Head of caudate nucleus (tissue), 42 donors: ENCODE data around the gene GDF7.

Experiments
- DNase-seq, 42 donors: peaks; one replicate each; pipeline versions ENCODE4 v3.0.0 to v3.0.0-alpha.2; 2020 to 2021; ENCODE audit warnings: mixed read lengths in 7 of 42
- intact Hi-C: fragments of 100-400 bp; cut with DNase I; formaldehyde crosslinking; loops from one replicate; pipeline ENCODE4 v1.15.0; 2022

The GDF7 gene

DNA sequence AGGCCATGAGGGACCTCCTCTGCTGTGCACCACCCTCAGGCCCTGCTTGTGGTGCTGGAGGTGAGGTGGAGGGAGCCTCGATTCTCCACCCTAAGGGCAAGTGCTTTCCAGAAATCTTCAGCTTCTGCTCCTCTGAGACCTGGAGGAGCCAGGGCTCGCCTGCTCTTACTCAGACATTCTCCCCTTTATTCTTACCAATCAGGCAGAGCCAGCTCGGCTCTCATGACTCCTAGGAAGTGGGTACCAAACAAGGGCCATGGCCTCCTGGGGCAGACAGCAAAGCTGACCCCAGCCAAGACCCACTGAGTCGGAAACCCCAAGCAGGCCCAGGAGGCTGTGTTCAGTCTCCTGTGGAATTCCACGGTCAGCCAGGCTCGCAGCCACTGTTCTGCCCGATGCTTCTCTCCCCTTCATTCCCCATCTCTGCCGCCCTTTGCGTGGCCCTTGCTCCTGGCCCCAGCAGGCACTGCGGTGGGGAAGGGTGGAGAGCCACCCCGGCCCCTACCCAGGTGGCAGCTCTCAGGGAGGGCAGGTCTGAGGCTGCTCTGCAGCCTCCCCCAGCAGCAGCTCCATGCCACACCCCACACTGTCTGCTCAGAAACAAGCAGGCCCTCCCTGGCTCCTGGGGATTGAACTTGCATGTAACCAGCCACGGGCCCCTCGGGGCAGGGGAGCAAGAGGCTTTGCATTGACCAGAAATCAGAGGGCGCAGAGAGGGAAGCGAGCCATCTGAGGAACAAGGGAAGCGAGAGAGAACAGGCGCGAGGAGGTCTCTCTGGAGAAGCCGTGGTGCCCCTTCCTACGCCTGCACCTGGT is 40.0 kb upstream of the GDF7 start:
- peak in 11 of 42 donors; percentile 2 to 44 (median 9) for DNase-seq
- intact Hi-C loops, result no loop called here

- intact Hi-C loops, result no loop called here
- DNase-seq, result peak in 2 of 42 donors; percentile 1 to 5
These were observed 39.1 kb upstream of the GDF7 start for GRCh38 chr2:20627712-20628380.

DNA sequence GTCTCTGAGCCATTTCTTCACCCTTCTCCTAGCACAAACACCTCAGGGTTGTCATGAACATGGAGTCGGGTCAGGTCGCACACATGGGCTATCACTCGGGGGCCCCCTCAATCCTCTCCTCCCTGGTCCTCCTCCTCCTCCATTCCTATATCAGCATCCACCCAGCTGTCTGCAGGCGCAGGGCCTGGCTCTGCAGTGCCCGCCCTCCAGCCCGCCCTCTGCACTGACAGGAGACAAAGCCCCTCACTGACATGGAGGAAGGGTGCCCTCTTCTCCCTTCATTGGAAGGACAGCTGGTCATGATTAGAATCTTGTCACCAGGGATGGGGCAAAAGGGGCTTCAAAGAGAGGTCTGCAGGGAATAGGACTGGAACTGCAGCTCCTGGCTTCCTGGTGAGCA is 37.8 kb upstream of the GDF7 start:
- intact Hi-C loops, result no loop called here
- DNase-seq, result peak in 1 of 42 donors; percentile 35

GRCh38 chr2:20629581-20630171 is 37.3 kb upstream of the GDF7 start:
- peak in 24 of 42 donors; percentile 36 to 78 (median 62) for DNase-seq
- intact Hi-C loops, result loop anchor here (10.0 kb wide), 1 partner anchor 115 kb away; no protein-coding TSS in a partner anchor

GRCh38 chr2:20630967-20631366 is 36.0 kb upstream of the GDF7 start:
- DNase-seq, result peak in 1 of 42 donors; percentile 5
- intact Hi-C loops, result loop anchor here (10.0 kb wide), 1 partner anchor 116 kb away; no protein-coding TSS in a partner anchor

DNA sequence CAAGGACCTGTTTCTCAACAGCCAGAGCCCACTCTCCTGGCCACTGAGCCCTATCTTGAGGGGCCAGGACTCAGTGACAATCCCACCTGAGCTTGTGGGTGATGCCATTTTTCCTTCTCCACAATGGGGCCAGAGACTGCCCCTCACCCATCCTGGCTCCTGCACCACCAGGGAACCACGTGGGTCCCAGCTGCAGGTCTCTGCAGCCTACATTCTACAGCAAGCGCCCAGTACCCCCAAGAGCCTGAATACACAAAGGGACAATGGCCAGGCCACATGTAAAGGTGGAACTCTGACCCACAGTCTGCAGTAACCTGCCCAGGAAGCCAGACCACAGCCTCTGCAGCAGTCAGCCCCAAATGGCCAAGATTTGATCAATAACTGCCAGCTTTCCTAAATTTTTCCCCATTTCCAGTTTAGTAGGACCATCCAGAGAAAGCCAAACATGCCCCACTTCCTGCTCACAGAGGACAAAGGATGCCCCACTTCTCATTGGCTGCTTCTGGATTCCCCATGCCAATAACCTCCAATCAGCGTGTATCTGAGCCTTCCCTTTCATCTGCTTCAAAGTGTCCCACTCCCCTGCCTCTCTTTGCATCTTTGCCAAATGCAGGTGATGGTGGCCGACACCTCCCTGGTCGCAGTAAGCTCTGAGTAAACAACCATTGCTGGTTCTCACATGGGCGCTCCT is 35.2 kb upstream of the GDF7 start:
- no peak for DNase-seq
- intact Hi-C loops, result loop anchor here (10.0 kb wide), 1 partner anchor 117 kb away; no protein-coding TSS in a partner anchor

DNA sequence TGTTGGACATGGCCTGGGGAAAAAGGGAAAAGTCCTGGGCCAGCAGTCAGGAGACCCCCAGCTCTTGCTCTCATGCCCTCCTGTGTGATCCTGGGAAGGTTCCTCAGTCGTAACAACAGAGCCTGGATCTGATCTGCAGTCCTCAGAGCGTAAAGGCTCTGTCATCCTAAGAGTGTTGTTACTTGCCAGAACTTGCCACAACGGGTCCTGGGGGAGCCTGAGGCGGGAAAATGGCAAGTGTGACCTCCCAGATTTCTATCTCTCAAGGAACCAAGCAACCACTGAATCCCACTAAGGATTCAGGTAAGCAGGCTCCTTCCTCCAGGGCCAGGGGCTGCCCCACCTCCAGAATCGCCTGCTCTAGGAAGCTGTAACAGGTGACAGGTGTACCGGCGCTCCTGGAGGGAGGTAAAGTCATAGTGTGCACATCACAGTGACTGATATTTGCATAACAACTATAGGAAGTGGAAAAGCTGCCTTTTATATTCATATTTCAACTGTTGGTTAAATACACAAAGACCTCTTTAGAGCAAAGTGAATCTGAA is 34.4 kb upstream of the GDF7 start:
- intact Hi-C loops, result loop anchor here (10.0 kb wide), 1 partner anchor 118 kb away; no protein-coding TSS in a partner anchor
- no peak for DNase-seq

GRCh38 chr2:20633001-20633400 is 33.9 kb upstream of the GDF7 start:
- no peak for DNase-seq
- intact Hi-C loops, result loop anchor here (10.0 kb wide), 1 partner anchor 118 kb away; no protein-coding TSS in a partner anchor

GRCh38 chr2:20633794-20634506 is 33.0 kb upstream of the GDF7 start:
- DNase-seq, result no peak
- intact Hi-C loops, result loop anchor here (2.0 to 10.0 kb wide), 2 partner anchors 119 to 187 kb away; partner anchors contain the start of gene RHOB

DNA sequence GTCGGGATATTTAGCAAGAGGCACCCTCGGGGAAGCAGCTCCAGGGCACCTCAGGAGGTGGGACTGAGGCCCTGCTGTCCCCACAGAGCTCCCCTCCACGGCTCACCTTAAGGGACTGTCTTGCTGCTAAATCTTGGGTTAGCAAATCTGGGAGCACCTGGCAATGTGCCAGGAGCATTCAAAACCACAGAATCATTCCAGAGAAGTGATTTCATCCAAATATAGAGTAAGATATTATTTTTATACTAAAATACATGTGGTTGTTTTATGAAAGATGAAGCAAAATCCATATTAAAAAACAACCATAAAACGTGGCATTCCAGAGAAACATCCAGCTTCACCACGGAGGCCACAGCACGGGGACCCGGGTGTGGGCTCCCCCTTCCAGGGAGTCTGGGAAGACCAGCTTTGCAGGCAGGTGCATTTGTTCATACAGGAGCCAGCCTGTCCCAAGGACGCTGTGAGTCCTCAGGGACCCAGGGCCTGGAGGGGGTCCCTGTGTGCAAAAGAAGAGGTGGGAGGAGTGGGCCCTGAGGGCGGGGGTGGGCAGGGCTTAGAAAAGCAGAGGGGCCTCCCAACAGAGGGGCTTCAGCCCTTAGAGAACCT is 32.3 kb upstream of the GDF7 start:
- intact Hi-C loops, result loop anchor here (2.0 to 10.0 kb wide), 2 partner anchors 120 to 188 kb away; partner anchors contain the start of gene RHOB
- DNase-seq, result peak in 1 of 42 donors; percentile 44

- DNase-seq, result peak in 1 of 42 donors; percentile 3
- intact Hi-C loops, result loop anchor here (2.0 to 10.0 kb wide), 2 partner anchors 120 to 188 kb away; partner anchors contain the start of gene RHOB
These were observed 31.8 kb upstream of the GDF7 start for GRCh38 chr2:20635113-20635510.

DNA sequence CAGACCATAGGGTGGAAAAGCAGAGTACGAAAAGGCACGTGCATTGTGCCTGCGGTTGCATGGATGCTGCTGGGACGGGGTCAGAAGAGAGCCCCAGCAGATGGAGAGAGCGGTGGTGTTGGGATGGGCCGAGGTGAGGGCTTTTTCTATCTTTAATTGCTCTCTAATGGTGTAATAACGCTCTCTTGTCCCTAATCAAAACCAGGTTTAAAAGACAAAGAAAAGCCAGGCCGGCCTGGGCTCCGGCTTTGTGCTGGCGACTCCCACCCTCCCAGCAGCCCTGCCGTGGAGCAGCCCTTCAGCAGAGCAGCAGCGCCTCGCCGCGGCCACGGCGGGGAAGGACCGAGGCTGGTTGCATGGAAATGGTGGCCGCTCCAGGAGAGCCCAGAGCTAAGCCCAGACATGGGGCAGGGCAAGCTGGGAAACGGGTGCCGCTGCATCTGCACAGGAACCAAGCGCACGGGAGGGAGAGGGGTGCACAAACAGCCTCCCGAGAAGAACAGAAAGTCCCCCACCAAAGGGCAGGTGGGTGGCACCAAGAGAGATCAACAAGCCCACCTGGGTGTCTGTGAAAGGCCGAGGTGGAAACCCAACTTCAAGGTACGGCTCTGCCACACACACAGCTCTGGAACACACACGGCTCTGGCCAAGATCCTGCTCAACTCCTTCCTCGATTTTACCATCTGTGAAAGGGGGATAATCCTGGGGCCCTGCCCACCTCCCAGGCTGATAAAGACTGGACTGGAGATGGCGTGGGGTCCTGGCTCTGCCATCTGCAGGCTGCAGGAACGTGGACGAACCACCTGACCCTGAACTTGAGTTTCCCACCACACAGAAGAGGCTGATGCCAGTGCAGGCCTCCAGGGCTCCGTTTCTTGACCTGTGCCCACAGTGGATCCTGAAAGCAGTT is 31.0 kb upstream of the GDF7 start:
- intact Hi-C loops, result loop anchor here (2.0 to 10.0 kb wide), 2 partner anchors 121 to 189 kb away; partner anchors contain the start of gene RHOB

GRCh38 chr2:20637147-20637546 is 29.8 kb upstream of the GDF7 start:
- peak in 1 of 42 donors; percentile 29 for DNase-seq
- intact Hi-C loops, result loop anchor here (10.0 kb wide), 1 partner anchor 122 kb away; no protein-coding TSS in a partner anchor

More for the DNA sequence above, 31.0 kb upstream of the GDF7 start:
- DNase-seq, result peak; percentile 79 to 96 (median 91)

DNA sequence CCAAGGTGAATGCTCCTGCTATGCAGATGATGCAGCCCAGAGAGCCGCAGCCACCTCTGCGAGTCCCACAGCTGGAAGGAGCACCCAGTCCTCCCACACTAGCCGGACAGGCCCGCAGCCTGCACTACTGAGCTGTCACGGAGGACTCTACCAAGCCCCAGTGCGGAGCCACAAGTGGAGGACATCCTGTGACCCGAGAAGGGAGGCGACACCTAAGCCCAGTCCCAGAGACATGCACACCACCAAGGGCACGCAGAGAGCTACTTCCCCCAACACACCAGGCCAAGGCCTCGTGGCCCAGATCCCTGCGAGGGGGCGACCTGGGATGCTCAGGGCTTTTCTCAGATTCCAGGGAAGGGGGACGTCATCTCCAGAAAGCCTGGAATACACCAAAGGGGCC is 28.9 kb upstream of the GDF7 start:
- intact Hi-C loops, result loop anchor here (10.0 kb wide), 1 partner anchor 123 kb away; no protein-coding TSS in a partner anchor
- no peak for DNase-seq

DNA sequence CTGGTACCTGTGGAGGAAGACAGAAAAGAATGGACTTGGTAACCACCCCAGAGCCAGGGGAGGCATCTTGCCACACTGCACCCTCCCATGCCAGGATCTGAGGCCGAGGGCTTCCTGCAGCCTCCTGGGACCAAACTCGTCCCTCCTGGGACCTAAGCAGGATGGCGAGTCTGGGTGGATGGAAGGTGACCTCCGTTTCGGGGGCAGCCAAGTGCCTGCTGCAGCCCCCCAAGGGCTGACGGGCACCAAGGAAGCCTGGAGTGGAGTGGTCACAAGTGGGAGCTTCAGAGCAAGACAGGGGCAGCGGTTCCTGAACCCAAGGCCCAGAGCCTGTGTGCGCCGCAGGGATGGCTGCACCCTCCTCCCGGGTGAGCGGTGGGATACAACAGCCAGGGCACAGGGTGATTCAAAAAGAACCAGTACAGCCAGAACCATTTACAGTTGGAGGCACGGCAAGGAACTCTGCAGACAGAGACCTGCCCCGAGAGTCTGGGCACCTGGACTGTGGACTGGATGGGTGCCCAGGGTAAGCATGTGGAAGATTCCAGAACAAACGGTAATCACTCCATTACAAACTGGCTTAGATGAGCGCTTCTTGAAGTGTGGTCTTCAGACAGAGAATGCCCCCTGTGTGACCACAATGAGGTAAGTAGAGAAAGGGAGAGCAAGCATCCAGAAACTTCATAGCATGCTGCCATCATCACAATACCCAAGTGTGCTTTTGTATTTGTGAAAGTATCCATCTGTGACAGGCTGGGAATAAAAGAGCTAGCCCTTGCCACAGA is 28.1 kb upstream of the GDF7 start:
- DNase-seq, result no peak
- intact Hi-C loops, result loop anchor here (10.0 kb wide), 1 partner anchor 124 kb away; no protein-coding TSS in a partner anchor
